ENCODE measurements around the gene FBH1.
"Not testable (repeated sequence)": the region's sequence is repeated elsewhere in the genome, so short reads cannot be mapped to it uniquely, and the experiment has no call there.

The FBH1 gene

DNA sequence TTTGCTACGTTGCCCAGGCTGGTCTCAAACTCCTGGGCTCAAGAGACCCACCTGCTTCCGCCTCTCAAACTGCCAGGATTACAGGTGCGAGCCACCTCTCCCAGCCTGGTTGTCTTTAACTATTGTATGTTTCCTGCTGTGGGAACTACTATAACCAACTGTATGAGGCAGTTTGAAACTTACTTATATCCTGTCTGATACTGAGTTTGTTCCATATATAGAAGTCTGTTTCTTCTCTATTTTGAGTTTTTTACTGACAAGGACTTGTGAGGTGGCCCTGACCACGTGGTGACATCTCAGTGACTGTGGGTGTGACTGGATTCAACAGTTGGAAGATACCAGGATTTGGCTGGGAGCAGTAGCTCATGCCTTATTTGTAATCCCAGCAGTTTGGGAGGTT lies 14.2 kb downstream of the FBH1 start:
- no peak for DNase-seq

DNA sequence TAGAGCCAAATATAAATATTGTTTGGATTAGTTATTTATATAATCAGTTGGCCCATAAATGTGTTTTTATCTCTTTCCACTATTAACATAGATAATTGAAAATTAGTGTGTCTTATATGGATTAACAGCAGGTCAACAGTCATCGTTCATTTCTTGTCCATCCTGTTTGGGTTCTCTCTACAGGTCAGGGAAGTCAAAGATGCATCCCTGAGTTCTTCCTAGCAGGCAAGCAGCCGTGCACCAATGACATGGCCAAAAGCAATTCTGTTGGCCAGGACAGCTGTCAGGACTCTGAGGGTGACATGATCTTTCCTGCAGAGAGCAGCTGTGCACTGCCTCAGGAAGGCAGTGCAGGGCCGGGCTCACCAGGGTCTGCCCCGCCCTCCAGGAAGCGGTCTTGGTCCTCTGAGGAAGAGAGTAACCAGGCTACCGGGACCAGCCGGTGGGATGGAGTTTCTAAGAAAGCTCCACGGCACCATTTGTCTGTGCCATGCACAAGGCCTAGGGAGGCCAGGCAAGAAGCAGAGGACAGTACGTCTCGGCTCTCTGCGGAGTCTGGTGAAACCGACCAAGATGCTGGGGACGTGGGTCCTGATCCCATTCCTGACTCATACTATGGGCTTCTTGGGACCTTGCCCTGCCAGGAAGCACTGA lies 15.9 kb downstream of the FBH1 start:
- no peak for DNase-seq

DNA sequence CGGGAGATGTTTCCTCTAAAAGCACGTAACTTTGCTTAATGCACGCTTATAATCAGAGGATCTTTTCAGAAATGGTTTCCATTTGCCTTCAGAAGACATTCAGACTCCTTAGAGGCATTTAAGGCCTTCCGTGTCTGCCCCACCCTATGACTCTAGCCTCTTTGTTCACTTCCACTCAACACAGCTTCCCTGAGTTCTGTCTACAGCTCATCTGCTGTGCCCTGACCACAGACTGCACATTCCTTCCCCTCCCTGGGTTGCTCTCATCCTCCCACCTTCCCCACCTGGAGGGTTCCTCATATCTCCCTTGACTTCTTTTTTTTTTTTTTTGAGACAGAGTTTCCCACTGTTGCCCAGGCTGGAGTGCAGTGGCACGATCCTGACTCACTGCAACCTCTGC lies 16.6 kb downstream of the FBH1 start:
- DNase-seq = no peak

DNA sequence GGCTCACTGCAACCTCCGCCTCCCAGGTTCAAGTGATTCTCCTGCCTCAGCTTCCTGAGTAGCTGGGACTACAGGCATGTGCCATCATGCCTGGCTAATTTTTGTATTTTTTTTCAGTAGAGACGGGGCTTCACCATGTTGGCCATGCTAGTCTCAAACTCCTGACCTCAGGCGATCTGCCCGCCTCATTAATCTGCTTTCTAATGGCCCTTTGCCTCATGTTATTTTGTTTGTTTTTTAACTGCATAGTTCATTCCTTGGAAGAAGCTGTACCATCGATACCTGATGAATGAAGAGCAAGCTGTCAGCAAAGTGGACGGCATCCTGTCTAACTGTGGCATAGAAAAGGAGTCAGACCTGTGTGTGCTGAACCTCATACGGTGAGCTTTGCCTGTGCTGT lies 18.6 kb downstream of the FBH1 start:
- not testable (repeated sequence) for DNase-seq

DNA sequence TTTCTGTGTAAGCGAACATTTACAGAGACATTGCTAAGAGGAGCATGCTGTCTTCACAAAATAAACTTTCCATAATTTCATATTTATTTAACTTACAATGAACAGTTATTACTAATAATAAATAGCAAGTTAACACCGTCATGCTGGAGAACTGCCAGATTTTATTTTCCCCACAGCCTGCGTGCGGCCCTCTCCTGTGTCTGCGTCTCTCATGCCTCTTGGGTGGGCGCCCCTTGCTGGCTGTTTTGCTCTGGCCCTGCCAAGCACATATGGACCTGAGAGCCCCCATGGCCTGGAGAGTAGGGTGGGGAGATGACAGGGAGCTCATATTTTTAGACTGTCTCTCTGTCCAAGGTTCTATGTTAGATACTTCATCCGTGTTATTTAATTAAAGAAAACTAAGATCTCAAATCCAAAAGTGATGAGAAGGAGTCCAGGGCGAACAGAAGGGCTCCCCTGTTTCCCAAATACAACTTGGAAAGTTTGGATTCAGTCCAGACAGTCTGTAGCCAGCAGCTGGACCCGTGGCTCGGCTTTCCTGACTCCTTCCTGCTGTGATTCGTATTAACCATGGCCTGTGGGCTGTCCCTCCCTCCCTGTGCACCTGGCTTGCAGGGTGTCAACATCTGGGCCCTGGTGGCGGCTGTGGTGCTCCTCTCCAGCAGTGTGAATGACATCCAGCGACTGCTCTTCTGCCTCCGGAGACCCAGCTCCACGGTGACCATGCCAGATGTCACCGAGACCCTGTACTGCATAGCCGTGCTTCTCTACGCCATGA lies 20.5 kb downstream of the FBH1 start:
- no peak for DNase-seq

DNA sequence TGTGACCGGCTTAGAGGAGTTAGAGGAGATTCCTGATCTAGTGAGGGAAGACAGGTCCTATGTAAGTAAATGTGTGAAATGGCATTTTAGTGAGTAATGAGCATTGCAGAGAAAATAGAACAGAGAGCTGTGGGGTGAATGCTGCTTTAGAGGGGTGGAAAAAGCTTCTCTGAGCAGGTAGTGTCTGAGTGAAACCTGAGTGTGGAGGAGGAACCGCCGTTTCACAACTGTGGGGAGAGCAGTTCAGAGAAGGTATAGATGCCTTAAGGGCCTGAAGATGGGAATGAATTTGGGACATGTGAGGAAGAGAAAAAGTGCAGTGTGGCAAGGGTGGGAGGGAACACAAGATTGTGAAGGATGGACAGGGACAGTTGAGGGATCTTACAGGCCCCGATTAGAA lies 21.6 kb downstream of the FBH1 start:
- no peak for DNase-seq

DNA sequence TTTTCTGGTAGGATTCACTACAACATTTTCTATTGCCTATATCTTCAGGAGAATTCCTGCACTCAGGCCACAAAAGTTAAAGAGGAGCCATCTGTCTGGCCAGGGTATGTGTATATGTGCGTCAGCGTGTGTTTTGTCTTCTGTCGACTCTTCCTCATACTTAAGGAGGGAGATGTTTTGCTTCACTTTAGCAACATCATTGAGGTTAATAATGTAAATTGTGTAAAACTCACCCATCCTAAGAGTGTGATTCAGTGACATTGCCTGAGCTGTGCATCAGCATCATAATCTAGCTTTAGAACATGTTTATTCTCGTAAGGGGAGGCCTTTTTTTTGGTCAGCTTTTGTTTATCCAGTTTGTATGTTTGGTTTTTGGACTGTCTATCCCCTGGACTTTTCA lies 23.7 kb downstream of the FBH1 start:
- no peak for DNase-seq

DNA sequence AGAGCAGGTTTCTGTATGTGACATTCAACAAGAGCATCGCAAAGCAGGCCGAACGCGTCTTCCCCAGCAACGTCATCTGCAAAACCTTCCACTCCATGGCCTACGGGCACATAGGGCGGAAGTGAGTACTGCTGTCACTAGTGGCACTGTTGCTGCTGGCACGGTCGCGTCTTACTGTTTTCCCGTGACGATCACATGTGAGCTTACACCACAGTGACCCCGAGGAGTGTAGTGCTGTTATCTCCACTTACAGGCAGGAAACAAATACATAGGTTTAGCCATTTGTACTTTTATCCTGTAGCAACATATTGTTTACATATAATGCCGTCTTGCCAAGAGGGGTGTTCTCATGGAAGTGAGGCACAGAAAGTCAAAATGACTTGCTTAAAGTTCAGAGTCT lies 25.4 kb downstream of the FBH1 start:
- DNase-seq = no peak

DNA sequence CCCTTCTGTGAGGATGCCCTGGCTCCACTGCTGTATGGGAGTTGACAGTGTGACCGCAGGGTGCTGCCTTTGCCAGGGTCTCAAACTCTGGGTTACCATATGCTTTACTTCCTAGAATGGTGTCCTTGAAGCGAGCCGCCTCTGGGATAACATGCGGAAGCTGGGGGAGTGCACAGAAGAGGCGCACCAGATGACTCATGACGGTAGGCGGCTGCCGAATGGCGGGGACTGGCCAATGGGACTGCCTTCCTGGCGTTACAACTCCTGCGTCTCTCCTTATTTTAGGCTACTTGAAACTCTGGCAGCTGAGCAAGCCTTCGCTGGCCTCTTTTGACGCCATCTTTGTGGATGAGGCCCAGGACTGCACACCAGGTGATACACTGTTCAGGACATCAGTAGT lies 27.3 kb downstream of the FBH1 start:
- DNase-seq = no peak

DNA sequence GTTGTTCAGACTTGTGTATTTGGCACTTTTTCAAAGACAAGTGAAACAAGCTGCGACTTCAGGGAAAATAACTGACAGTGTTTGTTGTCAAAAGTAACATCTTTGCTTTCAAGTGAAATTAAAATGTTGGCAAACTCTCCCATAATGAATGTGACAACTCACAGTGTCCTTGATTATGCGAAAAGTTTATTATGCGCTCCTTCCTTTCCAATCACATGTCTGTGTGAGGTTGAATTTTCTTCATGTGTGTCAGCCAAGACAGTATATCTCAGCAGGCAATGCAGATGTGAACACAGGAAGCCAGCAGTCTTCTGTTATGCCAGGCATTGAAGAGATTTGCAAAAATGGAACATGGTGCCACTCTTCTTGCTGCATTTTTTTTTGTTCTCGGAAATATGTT lies 28.7 kb downstream of the FBH1 start:
- DNase-seq = no peak

DNA sequence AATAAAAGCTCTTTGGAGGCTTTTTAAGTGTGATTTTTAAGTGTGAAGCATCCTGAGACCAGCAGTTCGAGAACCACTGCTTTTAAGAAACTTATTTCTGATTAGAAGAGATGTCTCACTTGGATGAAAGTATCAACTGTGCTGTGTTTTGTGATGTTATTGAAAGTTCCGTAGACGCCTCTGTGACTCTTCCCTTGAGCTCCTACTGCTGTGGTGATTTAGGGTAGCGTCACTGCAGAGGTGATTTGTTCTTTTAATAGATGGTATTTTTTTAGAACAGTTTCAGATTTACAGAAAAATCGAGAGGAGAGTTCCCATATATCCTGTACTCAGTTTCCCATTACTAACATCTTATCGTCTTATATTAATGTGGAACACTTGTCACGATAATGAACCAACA lies 29.5 kb downstream of the FBH1 start:
- DNase-seq = no peak

DNA sequence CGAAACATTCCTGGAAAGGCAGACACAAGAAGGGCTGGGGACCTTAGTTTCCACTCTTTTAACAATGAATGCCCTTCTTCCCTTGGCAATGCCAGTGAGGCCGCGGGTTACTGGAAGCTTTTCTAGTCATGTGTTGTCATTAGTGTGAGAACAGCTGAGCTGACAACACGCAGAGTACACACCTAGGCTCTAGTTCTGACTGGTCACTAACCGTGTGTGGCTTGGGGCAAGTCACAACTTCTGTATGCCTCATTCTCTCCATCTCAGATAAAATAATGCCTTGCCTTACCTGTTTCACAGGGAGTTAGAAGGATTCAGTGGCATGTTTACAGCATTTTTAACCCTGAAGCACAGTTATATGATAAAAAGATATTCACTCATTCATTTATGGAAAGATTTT lies 31.7 kb downstream of the FBH1 start:
- no peak for DNase-seq

DNA sequence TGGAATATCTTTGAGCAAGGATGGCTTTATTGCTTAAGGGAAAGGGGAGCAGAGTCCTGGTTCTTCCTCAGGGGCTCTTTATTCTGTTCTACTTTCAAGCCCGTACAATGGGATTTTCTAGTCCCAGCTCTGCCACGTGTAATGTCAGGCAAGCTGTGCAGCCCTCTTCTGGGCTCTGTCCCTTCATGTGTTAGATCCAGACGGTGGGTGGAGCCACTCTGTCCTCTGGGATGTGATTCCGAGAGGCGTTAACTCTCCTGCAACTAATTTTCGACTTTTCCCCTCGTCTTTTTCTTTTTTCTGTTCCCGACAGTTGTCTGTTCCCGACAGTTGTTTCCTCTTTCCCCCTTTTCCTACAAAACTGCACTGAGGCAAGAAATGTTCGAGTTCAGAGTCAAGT lies 34.8 kb downstream of the FBH1 start:
- DNase-seq = no peak

DNA sequence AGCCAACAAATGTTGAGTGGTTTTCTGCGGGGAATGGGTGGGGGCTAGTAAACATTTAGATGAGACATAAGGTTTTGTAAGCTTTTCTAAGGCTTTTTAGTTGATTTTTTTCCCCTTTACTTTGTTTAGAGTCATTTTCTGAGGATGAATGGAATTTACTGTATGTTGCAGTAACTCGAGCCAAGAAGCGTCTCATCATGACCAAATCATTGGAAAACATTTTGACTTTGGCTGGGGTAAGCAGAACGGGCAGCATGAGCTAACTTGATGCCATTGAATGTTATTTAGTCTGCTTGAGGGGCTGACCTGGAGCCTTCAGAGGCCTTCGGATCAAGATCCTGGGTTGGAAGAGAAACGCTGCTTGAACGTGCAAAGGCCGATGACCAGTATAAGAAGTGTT lies 37.3 kb downstream of the FBH1 start:
- no peak for DNase-seq

DNA sequence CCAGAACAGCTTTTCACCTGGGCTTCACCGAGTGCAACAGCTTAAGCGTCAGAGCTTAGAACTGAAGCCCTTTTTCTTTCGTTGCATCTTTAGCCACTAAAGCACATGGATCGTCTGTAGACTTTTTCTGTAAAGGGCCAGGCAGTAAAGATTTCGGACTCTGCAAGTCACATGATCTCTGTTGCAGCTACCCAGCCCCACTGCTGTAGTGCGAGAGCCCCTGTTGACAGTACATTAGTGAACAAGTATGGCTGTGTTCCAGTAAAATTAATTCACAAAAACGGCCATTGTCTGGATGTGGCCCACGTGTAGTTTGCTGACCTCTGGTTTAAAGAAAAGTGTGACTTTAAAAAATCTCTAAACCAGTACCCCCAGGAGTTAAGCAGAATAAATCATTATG lies 39.4 kb downstream of the FBH1 start:
- DNase-seq = no peak

DNA sequence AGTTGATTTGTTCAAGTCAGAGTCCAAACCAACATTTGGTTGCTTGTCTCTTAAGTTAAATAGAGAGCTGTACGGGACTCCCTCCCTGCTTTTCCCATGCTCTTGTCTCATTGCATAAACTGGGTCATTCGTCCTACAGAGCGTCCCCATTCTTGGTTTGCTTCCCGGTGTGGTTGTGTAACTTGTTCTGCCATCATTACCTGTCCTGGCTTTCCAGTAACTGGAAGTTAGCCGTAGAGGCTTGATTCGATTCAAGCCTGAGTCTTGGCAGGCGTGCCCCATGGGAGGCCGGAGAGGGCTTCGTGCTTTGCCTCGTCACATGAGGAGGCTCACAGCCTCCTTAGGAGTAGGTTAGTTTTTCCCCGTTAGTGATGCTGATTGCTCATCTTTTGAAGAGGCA lies 40.2 kb downstream of the FBH1 start:
- DNase-seq = no peak

DNA sequence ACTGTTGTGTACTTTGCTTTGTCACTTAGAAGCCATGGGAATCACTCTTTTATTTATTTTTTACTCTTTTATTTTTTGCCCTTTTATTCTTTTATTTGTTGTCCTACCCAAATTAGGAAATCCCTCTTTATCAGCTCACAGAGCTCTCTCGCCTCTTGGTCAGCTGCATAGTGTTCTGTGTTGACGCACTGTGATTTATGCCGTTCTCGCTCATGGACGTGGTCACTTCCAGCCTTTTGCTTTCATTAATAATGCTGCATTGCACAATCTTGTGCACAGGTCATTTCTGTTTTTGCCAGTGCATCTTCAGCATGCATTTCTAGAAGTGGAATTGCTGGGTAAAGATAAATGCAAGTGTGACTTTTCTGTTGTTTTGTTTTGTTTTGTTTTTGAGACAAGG lies 42.3 kb downstream of the FBH1 start:
- no peak for DNase-seq

DNA sequence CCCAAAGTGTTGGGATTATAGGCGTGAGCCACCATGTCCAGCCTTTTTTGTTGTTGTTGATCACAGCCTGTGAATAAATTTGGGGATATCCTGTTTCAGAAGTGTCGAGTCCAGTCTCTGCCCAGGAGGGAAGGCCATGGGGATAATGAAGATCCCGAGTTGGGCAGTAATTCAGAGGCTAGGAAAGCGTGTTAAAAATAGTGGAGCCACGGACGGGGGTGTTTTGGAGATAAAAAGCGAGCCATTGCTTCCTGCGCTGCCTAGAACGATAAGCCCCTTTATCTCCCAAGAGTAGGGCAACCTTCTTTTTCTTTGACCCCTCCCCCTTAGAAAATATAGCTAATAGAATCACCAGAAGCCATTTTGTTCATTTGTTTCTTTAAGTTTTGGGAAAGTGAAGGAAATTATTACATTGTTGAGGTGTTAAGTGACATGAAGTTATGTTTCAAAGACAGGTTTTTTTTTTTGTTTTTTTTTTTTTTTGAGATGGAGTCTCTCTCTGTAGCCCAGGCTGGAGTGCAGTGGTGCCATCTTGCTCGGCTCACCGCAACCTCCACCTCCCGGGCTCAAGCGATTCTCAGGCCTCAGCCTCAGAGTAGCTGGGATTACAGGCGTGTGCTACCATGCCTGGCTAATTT lies 44.0 kb downstream of the FBH1 start:
- DNase-seq = no peak

DNA sequence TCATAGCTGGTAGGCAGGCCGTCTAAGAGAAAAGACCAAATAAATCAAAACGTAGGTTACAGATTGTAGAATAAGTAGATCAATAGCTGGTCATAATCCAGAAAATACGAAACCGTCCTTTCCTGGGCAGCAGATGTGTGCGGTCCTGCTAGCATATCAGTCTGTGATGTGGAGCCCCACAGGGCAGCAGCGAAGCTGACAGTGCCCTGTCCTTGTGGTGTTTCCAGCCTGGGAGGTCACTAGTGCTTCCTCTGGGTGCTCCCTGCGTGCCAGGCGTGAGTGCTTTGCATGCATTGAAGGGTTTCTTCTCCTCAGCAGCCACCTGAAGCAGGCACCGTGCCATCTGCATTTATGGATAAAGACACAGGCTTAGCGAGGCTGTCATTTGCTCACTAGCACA lies 45.6 kb downstream of the FBH1 start:
- no peak for DNase-seq

DNA sequence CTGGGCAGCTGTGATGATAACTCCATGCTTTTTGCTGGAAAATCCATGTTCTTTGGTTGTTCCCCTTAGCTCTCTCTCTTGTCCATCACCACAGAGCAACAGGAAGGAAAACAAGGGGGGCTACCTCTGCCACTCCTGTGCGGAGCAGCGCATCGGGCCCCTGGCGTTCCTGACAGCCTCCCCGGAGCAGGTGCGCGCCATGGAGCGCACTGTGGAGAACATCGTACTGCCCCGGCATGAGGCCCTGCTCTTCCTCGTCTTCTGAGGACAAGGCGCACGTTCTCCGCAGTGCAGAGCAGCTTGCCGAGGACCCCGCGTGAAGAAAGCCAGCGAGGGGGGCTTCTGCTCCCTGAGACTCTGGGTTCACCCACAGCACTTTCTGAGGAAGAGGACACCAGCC lies 47.0 kb downstream of the FBH1 start:
- DNase-seq = no peak

DNA sequence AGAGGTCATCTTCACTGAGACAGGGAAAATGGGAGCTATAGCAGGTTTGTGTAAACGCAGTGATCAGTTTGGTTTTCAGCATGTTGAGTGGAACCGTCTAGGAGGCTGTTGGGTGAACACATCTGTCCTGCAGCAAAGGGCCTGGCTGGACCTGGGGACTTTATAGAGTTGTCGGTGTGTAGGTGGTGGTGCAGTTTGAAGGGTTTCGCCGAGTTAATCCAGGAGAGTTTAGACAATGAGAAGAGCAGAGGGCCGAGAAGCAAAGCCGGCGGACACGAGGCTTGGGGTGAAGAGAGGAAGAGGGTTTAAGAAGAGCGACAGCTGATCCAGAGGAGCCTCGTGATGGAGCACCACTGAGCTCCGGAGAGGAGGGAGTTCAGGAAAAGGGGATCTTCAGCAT lies 48.2 kb downstream of the FBH1 start:
- no peak for DNase-seq

DNA sequence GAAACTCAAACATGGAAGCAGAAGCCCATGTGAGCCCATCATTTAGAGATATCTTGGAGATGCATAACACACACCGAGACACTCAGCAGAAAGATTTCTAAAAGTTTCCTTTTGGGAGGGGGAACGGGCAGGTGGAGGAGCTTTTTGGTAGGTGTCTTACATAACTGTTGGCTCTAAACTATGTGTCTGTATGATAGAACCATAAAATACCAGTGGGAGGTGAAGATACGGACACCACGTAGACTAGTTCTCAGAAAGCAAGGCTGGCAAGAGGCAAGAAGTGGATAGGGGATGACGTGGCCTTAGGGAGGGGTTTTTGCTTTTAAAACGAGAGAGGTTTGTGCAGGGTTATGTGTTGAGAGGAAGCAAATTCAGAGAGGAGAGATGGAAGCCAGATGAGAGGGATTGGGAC lies 50.8 kb downstream of the FBH1 start:
- no peak for DNase-seq

DNA sequence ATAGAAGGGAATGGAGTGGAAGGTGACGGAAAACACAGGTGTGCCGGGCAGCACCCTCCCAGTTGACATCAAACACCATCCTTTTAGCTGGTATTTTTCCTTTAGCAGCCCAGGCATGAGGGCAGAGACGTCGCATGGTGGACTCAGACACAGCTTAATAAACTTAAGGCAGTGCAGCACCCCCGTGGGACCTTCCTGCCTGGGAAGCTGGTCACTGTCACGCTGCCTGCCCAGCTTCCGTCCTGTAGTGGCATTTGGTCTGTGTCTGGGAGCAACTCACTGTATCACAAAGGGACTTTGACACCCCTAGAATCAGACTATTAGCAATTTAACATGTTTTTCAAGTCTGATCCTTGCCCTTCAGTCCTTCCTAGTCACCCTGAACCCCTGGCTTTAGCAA lies 51.5 kb downstream of the FBH1 start:
- DNase-seq = no peak

DNA sequence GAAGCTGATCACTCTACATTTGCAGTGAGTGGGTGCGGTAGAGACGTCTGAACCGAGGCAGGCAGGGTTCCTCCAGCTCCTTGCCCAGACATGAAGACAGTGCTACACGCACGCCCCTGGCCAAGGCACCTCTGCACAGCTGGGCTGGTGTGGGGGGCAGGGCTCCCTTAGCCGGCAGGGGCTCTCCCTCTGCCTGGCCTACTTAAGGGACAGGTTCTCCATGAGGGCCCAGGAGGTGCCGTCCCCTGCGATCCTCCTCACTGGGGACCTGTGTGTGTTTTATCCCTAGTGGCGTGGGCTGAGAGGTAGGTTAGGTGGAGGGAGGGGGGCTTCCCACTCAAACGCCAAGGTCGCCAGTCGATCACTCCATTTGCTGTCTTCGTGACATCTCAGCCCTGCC lies 52.0 kb downstream of the FBH1 start:
- no peak for DNase-seq

DNA sequence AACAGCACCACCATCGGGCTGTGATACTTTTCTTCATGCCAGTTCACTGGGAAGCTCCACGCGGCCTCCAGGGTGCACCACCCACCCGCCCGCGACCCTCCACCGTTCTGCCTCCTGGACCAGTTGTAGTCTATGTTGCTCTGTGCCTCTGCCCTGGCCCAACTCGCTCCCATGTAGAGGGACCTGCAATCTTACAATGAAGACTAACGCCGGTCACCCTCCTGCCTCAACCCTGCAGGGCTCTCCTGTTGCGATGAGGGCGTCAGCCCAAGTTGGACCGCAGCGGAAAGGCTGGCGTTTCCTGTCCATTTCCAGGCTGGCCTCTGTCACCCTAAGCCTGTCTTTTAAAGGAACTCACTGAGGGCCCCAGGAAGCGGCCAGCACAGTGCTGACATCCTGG lies 52.4 kb downstream of the FBH1 start:
- DNase-seq = no peak
